ENCODE data around the gene APOM. TPM values are rescaled to one million over a fixed set of nuclear protein-coding genes. Genes with fewer than 3 reads are reported as not detected.

APOM gene
- total and polyA plus RNA-seq, 10 donors = 0.66 to 9.7 (median 2.8) TPM

DNA sequence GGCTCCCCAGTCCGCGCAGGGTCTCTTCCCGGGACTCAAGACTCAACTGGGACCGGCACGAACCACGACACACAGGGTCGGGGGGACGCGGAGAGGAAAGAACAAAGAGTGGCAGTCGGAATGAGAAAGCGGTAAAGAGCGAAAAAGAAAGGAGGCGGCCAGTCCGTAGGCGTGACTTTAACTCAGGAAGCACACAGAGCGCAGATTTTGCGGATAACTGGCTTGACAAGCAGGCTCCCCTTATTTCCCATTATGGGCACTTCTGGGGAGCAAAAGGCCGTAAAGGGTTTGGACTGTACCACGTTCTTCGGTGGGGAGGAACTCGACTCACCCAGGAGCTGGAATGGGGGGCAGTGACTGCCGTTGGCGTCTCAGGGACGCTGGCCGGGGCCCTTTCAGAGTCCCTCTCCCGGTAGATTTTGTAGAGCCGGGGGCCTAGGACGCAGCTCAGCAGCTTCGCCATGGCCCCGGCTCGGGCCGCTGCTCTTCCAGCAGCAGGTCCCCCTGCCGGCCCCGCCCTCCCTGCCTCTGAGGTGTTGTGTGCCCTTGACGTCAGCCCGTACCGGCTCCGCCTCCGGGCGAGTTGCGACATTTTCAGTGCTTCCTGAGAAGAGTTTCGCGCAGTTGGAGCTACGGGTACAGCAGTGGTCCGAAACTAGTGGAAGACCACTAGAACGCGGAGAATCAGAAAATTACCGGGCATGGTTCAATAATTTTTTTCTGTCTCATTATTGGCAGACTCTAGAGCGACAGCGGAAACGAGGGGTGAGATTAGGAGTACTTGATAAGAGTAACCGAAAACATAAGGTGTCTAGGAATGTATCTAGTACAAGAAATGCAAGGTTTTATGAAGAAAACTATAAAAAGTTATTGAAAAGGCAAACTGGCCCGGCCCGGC lies 47.4 kb downstream of the APOM start, which contains the start of gene ABHD16A:
ABHD16A (minus strand) TSS at position 506 of the 898 bp plus-strand sequence; CDS start at position 463, 43 bp downstream.
- TF ChIP-seq POLR2AphosphoS5 (IDR thresholded peaks at IDR 0.05) = peak; percentile 98 to 99 (median 99)
- TF ChIP-seq POLR2A (IDR thresholded peaks at IDR 0.05) = peak; percentile 89 to 94 (median 92)
- TF ChIP-seq, protein P1, sequence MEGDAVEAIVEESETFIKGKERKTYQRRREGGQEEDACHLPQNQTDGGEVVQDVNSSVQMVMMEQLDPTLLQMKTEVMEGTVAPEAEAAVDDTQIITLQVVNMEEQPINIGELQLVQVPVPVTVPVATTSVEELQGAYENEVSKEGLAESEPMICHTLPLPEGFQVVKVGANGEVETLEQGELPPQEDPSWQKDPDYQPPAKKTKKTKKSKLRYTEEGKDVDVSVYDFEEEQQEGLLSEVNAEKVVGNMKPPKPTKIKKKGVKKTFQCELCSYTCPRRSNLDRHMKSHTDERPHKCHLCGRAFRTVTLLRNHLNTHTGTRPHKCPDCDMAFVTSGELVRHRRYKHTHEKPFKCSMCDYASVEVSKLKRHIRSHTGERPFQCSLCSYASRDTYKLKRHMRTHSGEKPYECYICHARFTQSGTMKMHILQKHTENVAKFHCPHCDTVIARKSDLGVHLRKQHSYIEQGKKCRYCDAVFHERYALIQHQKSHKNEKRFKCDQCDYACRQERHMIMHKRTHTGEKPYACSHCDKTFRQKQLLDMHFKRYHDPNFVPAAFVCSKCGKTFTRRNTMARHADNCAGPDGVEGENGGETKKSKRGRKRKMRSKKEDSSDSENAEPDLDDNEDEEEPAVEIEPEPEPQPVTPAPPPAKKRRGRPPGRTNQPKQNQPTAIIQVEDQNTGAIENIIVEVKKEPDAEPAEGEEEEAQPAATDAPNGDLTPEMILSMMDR (IDR thresholded peaks at IDR 0.05 in 8 of 11, conservative IDR thresholded peaks at IDR 0.05 in 3 of 11) = peak in 7 of 11 experiments; percentile 25 to 58 (median 48)
- Histone ChIP-seq H3K36me3 (peaks cover 0 to 37% (median 22%) of the 10 kb centered on the region in 6 donors), H3K27ac (peak within 1 kb of the TSS; percentile 97 to 100 (median 99)), H3K4me1 (peaks cover 15 to 54% (median 35%) of the 10 kb centered on the region in 6 donors), H3K27me3 (replicated peaks in 1 of 7) (no peaks in the 10 kb centered on the region), H3K9me3 (no peaks in the 10 kb centered on the region), H3K4me3 (peak within 1 kb of the TSS; percentile 52 to 82 (median 61))
- intact Hi-C loops (cut with DNase I; ENCODE audit: low total_unique reads) = no loop called here
- DNase-seq = peak; percentile 100
- WGBS, 5 donors = 1 to 2% (median 1%) methylated on average over 42 to 54 of the region's 54 CpGs

DNA sequence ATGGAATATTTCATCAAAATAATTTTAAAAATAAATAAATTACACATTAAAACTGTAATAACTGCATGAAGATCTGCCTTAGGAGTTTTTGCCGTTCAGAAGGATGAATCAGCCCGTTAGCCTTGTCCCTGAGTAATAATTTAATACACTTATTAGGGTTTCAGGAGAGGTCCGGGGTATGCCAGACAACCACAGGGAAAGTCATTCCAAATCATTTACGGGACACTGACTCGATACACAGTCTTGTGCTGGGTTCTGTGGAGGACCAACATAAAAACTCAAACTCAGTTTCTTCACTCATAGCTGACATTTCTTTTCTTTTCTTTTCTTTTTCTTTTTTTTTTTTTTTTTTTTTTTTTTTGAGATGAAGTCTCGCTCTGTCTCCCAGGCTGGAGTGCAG lies 50.2 kb downstream of the APOM start:
- Histone ChIP-seq H3K27ac (no peak overlapping the region), H3K36me3 (peaks cover 0 to 8% (median 0%) of the 10 kb centered on the region in 6 donors), H3K27me3 (replicated peaks in 1 of 7) (no peaks in the 10 kb centered on the region), H3K9me3 (no peaks in the 10 kb centered on the region), H3K4me1 (peaks cover 13 to 36% (median 26%) of the 10 kb centered on the region in 6 donors), H3K4me3 (no peak overlapping the region)
- intact Hi-C loops (cut with DNase I; ENCODE audit: low total_unique reads) = no loop called here
- no peak for DNase-seq
- 86 to 94% (median 91%) methylated on average over 5 to 6 of the region's 6 CpGs for WGBS, 5 donors
- TF ChIP-seq, protein P1 (IDR thresholded peaks at IDR 0.05 in 8 of 11, conservative IDR thresholded peaks at IDR 0.05 in 3 of 11) = no peak
- no peak for TF ChIP-seq POLR2A (IDR thresholded peaks at IDR 0.05)
- no peak for TF ChIP-seq POLR2AphosphoS5 (IDR thresholded peaks at IDR 0.05)

DNA sequence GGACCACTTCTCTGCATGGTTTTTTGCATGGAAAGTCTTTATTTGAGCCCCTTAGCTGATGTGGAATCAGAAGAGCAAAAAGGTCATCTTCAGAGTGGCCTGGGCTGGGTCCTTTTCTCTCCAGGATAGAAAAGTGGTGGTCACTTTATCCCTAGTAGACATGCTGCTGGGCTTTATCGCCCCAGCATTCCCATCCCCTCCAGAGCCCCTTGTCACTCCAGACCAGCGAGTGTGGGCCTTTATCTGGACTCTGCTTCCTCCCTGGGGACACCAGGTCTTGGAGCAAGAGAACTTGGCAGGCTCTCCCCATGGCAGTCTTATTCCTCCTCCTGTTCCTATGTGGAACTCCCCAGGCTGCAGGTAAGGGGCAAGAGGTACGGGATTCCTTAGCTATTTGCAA lies 50.9 kb downstream of the APOM start, which contains the start of gene LY6G6F:
LY6G6F (plus strand) TSS at position 268 of the 400 bp plus-strand sequence; CDS start at position 309, 41 bp downstream.
- TF ChIP-seq POLR2A (IDR thresholded peaks at IDR 0.05) = no peak
- TF ChIP-seq, protein P1 (IDR thresholded peaks at IDR 0.05 in 8 of 11, conservative IDR thresholded peaks at IDR 0.05 in 3 of 11) = no peak
- no peak for TF ChIP-seq POLR2AphosphoS5 (IDR thresholded peaks at IDR 0.05)
- DNase-seq = no peak
- Histone ChIP-seq H3K27ac (no peak within 1 kb of the TSS), H3K4me1 (peaks cover 7 to 36% (median 24%) of the 10 kb centered on the region in 6 donors), H3K27me3 (replicated peaks in 1 of 7) (no peaks in the 10 kb centered on the region), H3K36me3 (peaks cover 0 to 2% (median 0%) of the 10 kb centered on the region in 6 donors), H3K9me3 (no peaks in the 10 kb centered on the region), H3K4me3 (no peak within 1 kb of the TSS)
- whole genome bisulfite sequencing, 5 donors = 44 to 74% (median 64%) methylated on average over 3 of the region's 3 CpGs
- intact Hi-C loops (cut with DNase I; ENCODE audit: low total_unique reads) = no loop called here

DNA sequence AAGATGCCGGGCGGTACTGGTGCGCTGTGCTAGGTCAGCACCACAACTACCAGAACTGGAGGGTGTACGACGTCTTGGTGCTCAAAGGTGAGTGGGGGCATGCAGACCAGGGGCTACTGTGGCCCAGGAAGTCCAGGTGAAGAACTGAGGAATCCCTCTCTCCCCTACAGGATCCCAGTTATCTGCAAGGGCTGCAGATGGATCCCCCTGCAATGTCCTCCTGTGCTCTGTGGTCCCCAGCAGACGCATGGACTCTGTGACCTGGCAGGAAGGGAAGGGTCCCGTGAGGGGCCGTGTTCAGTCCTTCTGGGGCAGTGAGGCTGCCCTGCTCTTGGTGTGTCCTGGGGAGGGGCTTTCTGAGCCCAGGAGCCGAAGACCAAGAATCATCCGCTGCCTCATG lies 52.0 kb downstream of the APOM start:
- H3K36me3 ChIP-seq = no peaks in the 10 kb centered on the region
- peaks cover 0 to 30% (median 17%) of the 10 kb centered on the region in 6 donors for H3K4me1 ChIP-seq
- intact Hi-C loops (cut with DNase I; ENCODE audit: low total_unique reads) = no loop called here
- H3K9me3 ChIP-seq = no peaks in the 10 kb centered on the region
- H3K27me3 ChIP-seq (replicated peaks in 1 of 7) = no peaks in the 10 kb centered on the region
- no peak for TF ChIP-seq POLR2A (IDR thresholded peaks at IDR 0.05)
- no peak for TF ChIP-seq POLR2AphosphoS5 (IDR thresholded peaks at IDR 0.05)
- TF ChIP-seq, protein P1 (IDR thresholded peaks at IDR 0.05 in 8 of 11, conservative IDR thresholded peaks at IDR 0.05 in 3 of 11) = no peak
- H3K27ac ChIP-seq = no peak overlapping the region
- H3K4me3 ChIP-seq = no peak overlapping the region
- DNase-seq = no peak
- 74 to 88% (median 88%) methylated on average over 5 to 10 of the region's 10 CpGs for whole genome bisulfite sequencing, 5 donors
